Central memory CD8-positive, alpha-beta T cell (primary cell): ENCODE measurements around the gene POMGNT1.
A peak's percentile ranks its signal among the peaks of the same experiment; 100 is the strongest.

Experiments
- ATAC-seq: fragments of 150-1000 bp; cut with Tn5 transposase; replicated peaks from 2 replicates; pipeline ENCODE4 v1.10.0; 2022; ENCODE audit warnings: mild to moderate bottlenecking, moderate FRiP score, moderate number of reproducible peaks; ENCODE audit not compliant: poor library complexity, severe bottlenecking; ENCODE audit errors: extremely low read depth
- DNase-seq, 2 donors: peaks; one replicate each; pipeline ENCODE4 v3.0.0; 2021; ENCODE audit warnings: low spot score in 2 of 2
- H3K27ac Mint-ChIP-seq: one replicate; pipeline ENCODE4 v1.8.0; 2022; ENCODE audit warnings: low read depth, mild to moderate bottlenecking, moderate library complexity, mixed read lengths
- H3K27me3 Mint-ChIP-seq: one replicate; pipeline ENCODE4 v1.8.0; 2022; ENCODE audit warnings: mixed read lengths
- H3K36me3 Mint-ChIP-seq: one replicate; pipeline ENCODE4 v1.8.0; 2022; ENCODE audit warnings: mild to moderate bottlenecking, moderate library complexity, mixed read lengths; ENCODE audit not compliant: insufficient read depth
- H3K4me1 Mint-ChIP-seq: one replicate; pipeline ENCODE4 v1.8.0; 2022; ENCODE audit warnings: mixed read lengths
- H3K4me3 Mint-ChIP-seq: one replicate; pipeline ENCODE4 v1.8.0; 2022; ENCODE audit warnings: mild to moderate bottlenecking, moderate library complexity, mixed read lengths
- H3K9me3 Mint-ChIP-seq: one replicate; pipeline ENCODE4 v1.8.0; 2022; ENCODE audit warnings: mixed read lengths

The POMGNT1 gene

DNA sequence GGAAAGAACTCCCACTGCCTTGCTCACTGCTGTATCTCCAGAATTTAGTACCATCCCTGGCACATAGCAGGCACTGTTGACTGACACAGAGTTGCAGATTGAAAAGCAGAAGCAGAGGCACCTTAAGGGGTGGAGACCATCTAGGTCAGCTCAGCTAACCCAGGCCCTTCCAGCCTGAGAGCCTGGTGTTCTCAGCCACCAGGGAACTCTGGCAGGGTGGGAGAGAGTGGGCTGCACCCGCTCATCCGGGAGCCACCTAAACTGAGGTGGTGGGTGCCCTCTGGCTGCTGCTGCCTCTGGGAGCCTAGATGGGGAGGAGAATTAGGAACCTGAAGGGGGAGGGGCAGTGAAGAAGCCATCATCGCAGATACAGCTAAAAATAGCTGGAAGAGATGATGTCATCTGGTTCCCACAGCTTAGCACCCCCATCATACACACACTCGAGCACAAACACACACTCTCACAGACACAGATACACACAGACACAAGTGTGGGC, 24.8 kb downstream of the POMGNT1 start:
- H3K27me3 Mint-ChIP-seq: peaks cover 18% of the 10 kb centered on the region
- no peaks in the 10 kb centered on the region for H3K36me3 Mint-ChIP-seq
- H3K27ac Mint-ChIP-seq: no peak overlapping the region
- DNase-seq (no peak), ATAC-seq (no peak)
- no peak overlapping the region for H3K4me3 Mint-ChIP-seq
- H3K4me1 Mint-ChIP-seq: no peaks in the 10 kb centered on the region
- no peaks in the 10 kb centered on the region for H3K9me3 Mint-ChIP-seq

DNA sequence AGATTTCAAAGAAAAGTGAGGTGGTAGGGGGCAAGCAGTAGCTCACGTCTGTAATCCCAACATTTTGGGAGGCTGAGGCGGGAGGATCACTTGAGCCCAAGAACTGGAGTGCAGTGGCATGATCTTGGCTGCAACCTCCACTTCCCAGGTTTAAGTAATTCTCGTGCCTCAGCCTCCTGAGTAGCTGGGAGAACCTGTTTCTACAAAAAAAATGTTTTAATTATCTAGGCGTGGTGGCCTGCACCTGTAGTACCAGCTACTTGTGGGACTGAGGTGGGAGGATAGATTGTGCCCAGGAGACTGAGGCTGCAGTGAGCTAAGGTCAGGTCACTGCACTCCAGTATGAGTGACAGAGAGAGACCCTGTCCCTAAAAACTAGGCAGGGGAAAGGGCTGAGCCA, 25.9 kb downstream of the POMGNT1 start:
- no peaks in the 10 kb centered on the region for H3K9me3 Mint-ChIP-seq
- no peaks in the 10 kb centered on the region for H3K36me3 Mint-ChIP-seq
- H3K4me1 Mint-ChIP-seq: peaks cover 6% of the 10 kb centered on the region
- no peak overlapping the region for H3K4me3 Mint-ChIP-seq
- H3K27ac Mint-ChIP-seq: no peak overlapping the region
- peaks cover 24% of the 10 kb centered on the region for H3K27me3 Mint-ChIP-seq
- DNase-seq (no peak), ATAC-seq (no peak)

GRCh38 chr1:46171871-46172270, 26.4 kb downstream of the POMGNT1 start:
- DNase-seq (no peak), ATAC-seq (no peak)
- Mint-ChIP-seq H3K36me3 (peaks cover 2% of the 10 kb centered on the region), H3K27ac (no peak overlapping the region), H3K27me3 (peaks cover 29% of the 10 kb centered on the region), H3K9me3 (no peaks in the 10 kb centered on the region), H3K4me1 (peaks cover 10% of the 10 kb centered on the region), H3K4me3 (no peak overlapping the region)

DNA sequence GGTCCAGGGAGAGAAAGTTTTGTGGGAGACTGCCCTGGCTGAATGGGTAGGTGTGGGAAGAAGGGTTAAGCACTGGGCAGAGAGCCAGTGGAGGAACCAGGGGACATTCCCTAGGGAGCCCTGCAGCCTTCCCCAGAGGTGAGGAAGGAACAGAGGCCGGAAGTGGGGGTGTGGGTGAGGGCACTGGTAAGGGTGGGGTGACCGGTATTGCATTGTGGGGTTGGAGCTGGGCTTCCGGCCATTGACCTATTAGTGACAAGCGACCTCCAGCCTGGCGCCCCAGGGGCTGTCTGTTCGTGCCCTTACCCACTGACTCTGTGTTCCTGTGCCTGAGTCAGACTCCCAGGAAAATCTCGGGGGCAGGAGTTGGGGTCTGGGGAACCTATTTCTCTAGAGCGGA, 26.9 kb downstream of the POMGNT1 start:
- Mint-ChIP-seq H3K27me3 (peaks cover 31% of the 10 kb centered on the region), H3K36me3 (peaks cover 2% of the 10 kb centered on the region), H3K4me3 (no peak overlapping the region), H3K27ac (no peak overlapping the region), H3K4me1 (peaks cover 15% of the 10 kb centered on the region), H3K9me3 (no peaks in the 10 kb centered on the region)
- no peak for DNase-seq
- ATAC-seq: no peak

- peaks cover 16% of the 10 kb centered on the region for H3K4me1 Mint-ChIP-seq
- no peak for DNase-seq
- no peak for ATAC-seq
- peaks cover 31% of the 10 kb centered on the region for H3K27me3 Mint-ChIP-seq
- H3K9me3 Mint-ChIP-seq: no peaks in the 10 kb centered on the region
- no peak overlapping the region for H3K27ac Mint-ChIP-seq
- H3K36me3 Mint-ChIP-seq: peaks cover 2% of the 10 kb centered on the region
- H3K4me3 Mint-ChIP-seq: no peak overlapping the region
Observed at GRCh38 chr1:46169811-46170454, 28.3 kb downstream of the POMGNT1 start.

DNA sequence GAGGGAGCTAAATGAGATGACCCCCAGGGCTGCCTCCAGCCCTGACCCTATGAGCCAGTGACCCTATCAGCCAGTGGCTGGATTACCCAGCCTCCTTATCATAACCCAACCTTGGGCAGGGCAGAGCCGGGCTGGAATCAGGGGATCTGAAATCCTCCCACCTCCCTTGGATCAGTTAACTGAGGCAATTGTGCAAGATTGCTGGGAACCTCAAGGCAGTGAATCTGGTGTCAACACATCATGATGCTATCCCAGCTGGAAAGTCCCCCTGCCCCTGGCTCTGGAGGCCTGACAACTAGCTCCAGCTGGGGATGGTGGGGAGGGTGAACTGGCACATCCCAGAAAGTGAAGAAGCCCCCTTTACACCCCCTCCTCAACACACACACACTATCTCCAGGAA, 29.8 kb downstream of the POMGNT1 start:
- no peaks in the 10 kb centered on the region for H3K9me3 Mint-ChIP-seq
- DNase-seq: no peak
- peaks cover 31% of the 10 kb centered on the region for H3K27me3 Mint-ChIP-seq
- H3K4me3 Mint-ChIP-seq: no peak overlapping the region
- ATAC-seq: no peak
- H3K36me3 Mint-ChIP-seq: peaks cover 2% of the 10 kb centered on the region
- H3K4me1 Mint-ChIP-seq: peaks cover 16% of the 10 kb centered on the region
- H3K27ac Mint-ChIP-seq: no peak overlapping the region

DNA sequence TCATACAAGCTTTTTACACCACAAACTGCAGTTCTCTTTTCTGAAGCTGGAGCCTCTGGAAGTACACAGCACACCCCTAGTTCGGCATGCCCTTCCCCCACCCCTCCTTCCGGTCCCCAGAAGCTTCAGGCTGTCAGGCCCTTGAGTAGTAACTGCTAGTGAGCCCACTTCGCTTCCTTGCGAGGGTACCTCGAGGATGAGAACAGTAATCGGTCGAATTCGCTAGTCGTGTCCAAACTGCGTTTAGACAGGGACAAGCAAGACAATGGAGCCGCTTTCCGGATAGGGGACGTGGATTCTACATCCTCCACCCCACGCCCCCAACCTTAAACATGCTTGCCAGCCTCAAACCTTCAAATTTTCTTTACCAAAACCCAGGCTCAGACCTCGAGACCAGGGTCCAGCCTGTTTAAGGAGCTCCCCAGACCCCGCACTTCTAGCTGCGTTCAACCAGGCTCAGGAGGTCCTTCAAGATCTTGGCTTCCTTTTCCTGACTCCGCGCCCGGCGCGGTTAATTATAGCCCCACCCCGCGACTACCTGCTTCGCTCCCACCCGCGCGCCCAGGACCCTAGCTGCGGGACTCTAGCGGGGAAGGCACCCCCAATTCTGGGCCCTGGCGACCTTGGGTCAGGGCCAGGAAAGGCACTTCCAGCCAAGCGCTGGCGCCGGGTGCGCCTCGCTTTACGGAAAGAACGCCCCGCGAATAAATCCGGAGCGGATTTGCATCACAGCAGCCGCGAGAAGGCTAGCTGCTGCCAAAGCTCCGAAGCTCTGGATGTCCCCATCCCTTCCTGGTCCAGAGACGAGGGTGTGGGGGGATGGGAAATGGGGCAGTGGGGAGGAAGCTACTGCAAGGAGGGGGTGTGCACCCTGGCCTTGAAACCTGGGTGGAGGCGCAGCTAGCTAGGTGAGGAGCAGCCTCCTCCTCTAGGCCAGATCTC, 31.4 kb downstream of the POMGNT1 start:
- H3K9me3 Mint-ChIP-seq: no peaks in the 10 kb centered on the region
- no peak for DNase-seq
- peak overlapping the region; percentile 93 for H3K27ac Mint-ChIP-seq
- ATAC-seq: peak; percentile 56
- peaks cover 2% of the 10 kb centered on the region for H3K36me3 Mint-ChIP-seq
- H3K4me1 Mint-ChIP-seq: peaks cover 16% of the 10 kb centered on the region
- peaks cover 24% of the 10 kb centered on the region for H3K27me3 Mint-ChIP-seq
- peak overlapping the region; percentile 83 for H3K4me3 Mint-ChIP-seq

GRCh38 chr1:46160212-46160611, 38.0 kb downstream of the POMGNT1 start:
- H3K27ac Mint-ChIP-seq: no peak overlapping the region
- DNase-seq (no peak), ATAC-seq (no peak)
- no peaks in the 10 kb centered on the region for H3K4me1 Mint-ChIP-seq
- H3K4me3 Mint-ChIP-seq: no peak overlapping the region
- no peaks in the 10 kb centered on the region for H3K36me3 Mint-ChIP-seq
- no peaks in the 10 kb centered on the region for H3K27me3 Mint-ChIP-seq
- no peaks in the 10 kb centered on the region for H3K9me3 Mint-ChIP-seq

DNA sequence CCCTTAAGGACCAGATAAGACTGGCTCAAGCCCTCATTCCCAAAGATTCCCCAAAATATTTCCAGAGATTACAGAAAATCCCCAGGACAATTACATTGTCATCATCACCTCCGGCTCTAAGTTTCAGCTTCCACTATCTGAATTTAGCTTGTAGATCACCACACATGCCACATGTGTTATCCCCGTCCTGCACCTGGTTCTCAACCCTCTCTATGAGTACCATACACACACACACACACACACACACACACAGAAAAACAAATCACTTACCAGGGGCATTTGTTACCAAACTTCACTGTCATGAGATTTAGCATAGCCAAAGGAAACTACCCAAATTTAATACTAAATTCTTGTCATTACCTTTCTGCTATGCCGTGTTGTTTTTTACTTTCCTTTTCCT, 38.7 kb downstream of the POMGNT1 start:
- Mint-ChIP-seq H3K36me3 (no peaks in the 10 kb centered on the region), H3K27ac (no peak overlapping the region), H3K4me3 (no peak overlapping the region), H3K4me1 (no peaks in the 10 kb centered on the region), H3K27me3 (no peaks in the 10 kb centered on the region), H3K9me3 (no peaks in the 10 kb centered on the region)
- ATAC-seq: no peak
- no peak for DNase-seq

DNA sequence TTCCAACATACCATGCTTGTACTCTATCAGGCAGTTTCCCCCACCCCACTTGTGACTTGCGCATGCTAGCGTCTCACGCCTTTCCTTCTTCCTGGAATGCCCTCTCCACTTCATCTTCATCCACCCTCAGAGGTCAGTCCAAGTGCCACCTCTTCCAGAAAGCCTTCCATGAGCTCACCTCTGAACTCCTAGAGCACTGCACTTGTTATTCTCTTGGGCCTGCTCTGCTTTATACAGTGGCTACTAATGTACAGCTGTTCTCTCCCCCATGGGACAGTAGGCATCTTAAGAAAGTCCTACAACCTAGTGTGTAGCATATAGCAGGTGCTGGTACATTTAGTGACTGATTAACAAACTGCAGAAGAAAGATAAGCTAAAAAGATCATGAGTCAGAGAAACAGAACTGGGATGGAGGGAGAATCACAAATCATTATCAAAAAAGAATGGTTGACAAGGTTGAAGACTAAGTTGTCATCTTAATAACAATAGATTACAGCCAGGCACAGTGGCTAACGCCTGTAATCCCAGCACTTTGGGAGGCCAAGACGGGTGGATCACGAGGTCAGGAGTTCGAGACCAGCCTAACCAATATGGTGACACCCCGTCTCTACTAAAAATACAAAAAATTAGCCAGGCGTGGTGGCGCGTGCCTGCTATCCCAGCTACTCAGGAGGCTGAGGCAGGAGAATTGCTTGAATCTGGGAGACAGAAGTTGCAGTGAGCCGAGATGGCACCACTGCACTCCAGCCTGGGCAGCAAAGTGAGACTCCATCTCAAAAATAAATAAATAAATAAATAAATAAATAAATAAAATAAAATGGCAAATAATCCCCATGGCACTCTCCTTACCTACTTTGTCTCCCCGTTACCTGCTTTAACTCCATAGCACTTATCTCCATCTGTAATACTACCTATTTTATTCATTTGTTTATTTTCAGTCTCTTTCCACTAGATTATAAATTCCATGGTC, 39.6 kb downstream of the POMGNT1 start:
- ATAC-seq: no peak
- Mint-ChIP-seq H3K4me3 (no peak overlapping the region), H3K27me3 (no peaks in the 10 kb centered on the region), H3K27ac (no peak overlapping the region), H3K9me3 (no peaks in the 10 kb centered on the region), H3K36me3 (no peaks in the 10 kb centered on the region), H3K4me1 (no peaks in the 10 kb centered on the region)
- DNase-seq: no peak

GRCh38 chr1:46157916-46158311, 40.3 kb downstream of the POMGNT1 start:
- H3K4me3 Mint-ChIP-seq: no peak overlapping the region
- H3K9me3 Mint-ChIP-seq: no peaks in the 10 kb centered on the region
- H3K36me3 Mint-ChIP-seq: no peaks in the 10 kb centered on the region
- no peak overlapping the region for H3K27ac Mint-ChIP-seq
- ATAC-seq: no peak
- no peak for DNase-seq
- H3K4me1 Mint-ChIP-seq: no peaks in the 10 kb centered on the region
- H3K27me3 Mint-ChIP-seq: no peaks in the 10 kb centered on the region

DNA sequence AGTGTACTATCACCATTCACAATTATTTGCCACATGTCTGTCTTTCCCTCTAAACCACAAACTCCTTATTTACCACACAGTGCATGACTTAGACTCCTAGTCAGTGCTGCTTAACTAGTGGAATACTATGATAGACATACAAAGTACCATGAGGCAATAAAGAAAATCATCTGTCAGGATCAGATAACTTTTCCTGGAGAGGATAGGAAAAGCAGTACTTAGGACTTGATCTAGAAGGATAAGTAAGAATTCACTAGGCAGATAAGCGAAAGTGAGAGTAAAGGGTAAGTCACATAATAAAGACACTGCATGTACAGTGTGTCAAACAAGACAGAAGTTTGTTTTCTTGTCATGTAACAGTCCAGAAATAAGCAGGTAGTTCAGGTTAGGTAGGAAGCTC, 44.5 kb downstream of the POMGNT1 start:
- no peak for ATAC-seq
- Mint-ChIP-seq H3K27ac (no peak overlapping the region), H3K27me3 (no peaks in the 10 kb centered on the region), H3K4me1 (no peaks in the 10 kb centered on the region), H3K9me3 (no peaks in the 10 kb centered on the region), H3K36me3 (peaks cover 4% of the 10 kb centered on the region), H3K4me3 (no peak overlapping the region)
- no peak for DNase-seq
